Dedifferentiated amniotic fluid mesenchymal stem cell (primary cell): ENCODE measurements around the gene ALK.

Source experiments
- DNase-seq: peaks from one replicate; pipeline ENCODE4 v3.0.0-alpha.2; 2016; ENCODE audit errors: extremely low spot score

The ALK gene

GRCh38 chr2:29157131-29157530 lies 764.3 kb downstream of the ALK start:
- no peak for DNase-seq

- no peak for DNase-seq
These were observed 765.8 kb downstream of the ALK start for GRCh38 chr2:29155578-29155977.

GRCh38 chr2:29154610-29155009 lies 766.8 kb downstream of the ALK start:
- no peak for DNase-seq

GRCh38 chr2:29147963-29148362 lies 773.4 kb downstream of the ALK start:
- no peak for DNase-seq

GRCh38 chr2:29146197-29146596 lies 775.2 kb downstream of the ALK start:
- DNase-seq, result no peak

- DNase-seq, result no peak
These were observed 777.7 kb downstream of the ALK start for GRCh38 chr2:29143657-29144056.
